Trophoblast cell (in vitro differentiated cells and primary cell): Measurements from ENCODE around the gene C11orf86.
"Not testable (repeated sequence)": the region's sequence is repeated elsewhere in the genome, so short reads cannot be mapped to it uniquely, and the experiment has no call there.

Source experiments
- DNase-seq, 2 donors: peaks; one replicate each; pipeline ENCODE4 v3.0.0-alpha.2; 2016
- H2AFZ ChIP-seq: 2 replicates; pipeline ENCODE4 v1.6.1; 2013; ENCODE audit warnings: low read length, moderate library complexity, mild to moderate bottlenecking; ENCODE audit not compliant: insufficient read depth, poor library complexity
- H2AK5ac ChIP-seq: 2 replicates; pipeline ENCODE4 v1.6.1; 2013; ENCODE audit warnings: mild to moderate bottlenecking, low read length
- H2BK120ac ChIP-seq: 2 replicates; pipeline ENCODE4 v1.6.1; 2013; ENCODE audit warnings: low read length, mild to moderate bottlenecking, moderate library complexity; ENCODE audit not compliant: insufficient read depth, poor library complexity
- H2BK12ac ChIP-seq: 2 replicates; pipeline ENCODE4 v1.6.1; 2013; ENCODE audit warnings: mild to moderate bottlenecking, low read length, moderate library complexity
- H2BK5ac ChIP-seq: 2 replicates; pipeline ENCODE4 v1.6.1; 2013; ENCODE audit warnings: low read length, low read depth, moderate library complexity, mild to moderate bottlenecking; ENCODE audit not compliant: poor library complexity
- H3K14ac ChIP-seq: 2 replicates; pipeline ENCODE4 v1.6.1; 2013; ENCODE audit warnings: mild to moderate bottlenecking, low read length
- H3K18ac ChIP-seq: 2 replicates; pipeline ENCODE4 v1.6.1; 2013; ENCODE audit warnings: mild to moderate bottlenecking, low read length
- H3K23ac ChIP-seq: 2 replicates; pipeline ENCODE4 v1.6.1; 2013; ENCODE audit warnings: low read length
- H3K27ac ChIP-seq: 2 replicates; pipeline ENCODE4 v1.5.1; 2013; ENCODE audit warnings: low read depth, mild to moderate bottlenecking, inconsistent platforms, low read length, moderate library complexity
- H3K27me3 ChIP-seq: 2 replicates; pipeline ENCODE4 v1.6.1; 2013; ENCODE audit warnings: inconsistent platforms, mild to moderate bottlenecking, low read length, moderate library complexity; ENCODE audit not compliant: insufficient read depth
- H3K36me3 ChIP-seq, 2 experiments: 1 replicate in 1 of 2; 2 replicates in 1 of 2; pipeline ENCODE4 v1.6.1; 2013; ENCODE audit warnings: low read length in 2 of 2, mild to moderate bottlenecking in 2 of 2, moderate library complexity in 1 of 2; ENCODE audit not compliant: insufficient read depth in 2 of 2, control insufficient read depth in 1 of 2
- H3K4ac ChIP-seq: 2 replicates; pipeline ENCODE4 v1.6.1; 2013; ENCODE audit warnings: low read depth, mild to moderate bottlenecking, low read length, moderate library complexity
- H3K4me1 ChIP-seq, 2 experiments: 1 replicate in 1 of 2; 2 replicates in 1 of 2; pipeline ENCODE4 v1.6.1; 2013; ENCODE audit warnings: low read length in 2 of 2, mild to moderate bottlenecking in 2 of 2, moderate library complexity in 1 of 2; ENCODE audit not compliant: insufficient read depth in 2 of 2, control insufficient read depth in 1 of 2
- H3K4me2 ChIP-seq: 2 replicates; pipeline ENCODE4 v1.6.1; 2013; ENCODE audit warnings: inconsistent platforms, mild to moderate bottlenecking, low read length, moderate library complexity
- H3K4me3 ChIP-seq: 2 replicates; pipeline ENCODE4 v1.5.1; 2013; ENCODE audit warnings: mild to moderate bottlenecking, low read depth, low read length, inconsistent platforms
- H3K79me1 ChIP-seq: one replicate; pipeline ENCODE4 v1.6.1; 2013; ENCODE audit warnings: low read length
- H3K79me2 ChIP-seq: 2 replicates; pipeline ENCODE4 v1.6.1; 2013; ENCODE audit warnings: low read length, mild to moderate bottlenecking; ENCODE audit not compliant: control insufficient read depth, insufficient read depth, poor library complexity
- H3K9ac ChIP-seq: 2 replicates; pipeline ENCODE4 v1.6.1; 2013; ENCODE audit warnings: mild to moderate bottlenecking, low read length
- H3K9me3 ChIP-seq: 2 replicates; pipeline ENCODE4 v1.6.1; 2013; ENCODE audit warnings: low read depth, mild to moderate bottlenecking, control low read depth, inconsistent platforms, low read length; ENCODE audit not compliant: insufficient read depth
- H4K12ac ChIP-seq: 2 replicates; pipeline ENCODE4 v1.6.1; 2013; ENCODE audit warnings: low read depth, mild to moderate bottlenecking, low read length, moderate library complexity
- H4K8ac ChIP-seq: 2 replicates; pipeline ENCODE4 v1.6.1; 2013; ENCODE audit warnings: low read depth, mild to moderate bottlenecking, low read length, moderate library complexity
- H4K91ac ChIP-seq: one replicate; pipeline ENCODE4 v1.6.1; 2013; ENCODE audit warnings: low read depth, mild to moderate bottlenecking, low read length, moderate library complexity
- WGBS: extraction: QIAGEN DNeasy Blood & Tissue Kit; methylation state at CpG from one replicate; pipeline ENCODE4 v1.1.7; 2013; ENCODE audit warnings: missing lambda C conversion rate; ENCODE audit not compliant: insufficient read length, insufficient coverage; ENCODE audit errors: extremely low coverage; 5-methylcytosine and 5-hydroxymethylcytosine counted together

Gene C11orf86

GRCh38 chr11:66961691-66962213 lies 13.4 kb upstream of the C11orf86 start:
- not testable (repeated sequence) for H2AK5ac ChIP-seq, H3K4me3 ChIP-seq, H2BK120ac ChIP-seq, H3K27ac ChIP-seq, H3K18ac ChIP-seq, H3K9me3 ChIP-seq, H3K4me2 ChIP-seq, DNase-seq, H4K8ac ChIP-seq, H4K91ac ChIP-seq, H4K12ac ChIP-seq, H2BK5ac ChIP-seq, H2BK12ac ChIP-seq, H3K36me3 ChIP-seq, H3K4ac ChIP-seq, H3K79me2 ChIP-seq, H3K4me1 ChIP-seq, H3K23ac ChIP-seq, H3K9ac ChIP-seq, H3K14ac ChIP-seq, H3K27me3 ChIP-seq, H3K79me1 ChIP-seq, H2AFZ ChIP-seq
- no CpG with 5 or more reads among the region's 5 CpGs for WGBS

- H4K12ac ChIP-seq = no peak overlapping the region
- WGBS = no CpG with 5 or more reads among the region's 2 CpGs
Measured at GRCh38 chr11:66962247-66962646, 12.9 kb upstream of the C11orf86 start.

GRCh38 chr11:66962801-66963200 lies 12.3 kb upstream of the C11orf86 start:
- WGBS = no CpG with 5 or more reads among the region's 5 CpGs
- Histone ChIP-seq H4K91ac (no peak overlapping the region), H2BK5ac (no peak overlapping the region), H3K79me1 (peaks cover 2% of the 10 kb centered on the region), H3K36me3 (no peaks in the 10 kb centered on the region), H2BK12ac (no peak overlapping the region), H3K79me2 (peaks cover 2% of the 10 kb centered on the region), H3K9me3 (peaks cover 3% of the 10 kb centered on the region), H2BK120ac (no peak overlapping the region), H3K27ac (no peak overlapping the region), H2AFZ (no peak overlapping the region), H4K8ac (no peak overlapping the region), H3K18ac (no peak overlapping the region), H3K27me3 (no peaks in the 10 kb centered on the region), H3K14ac (no peak overlapping the region), H3K4me3 (no peak overlapping the region), H3K4me2 (no peak overlapping the region), H3K23ac (no peak overlapping the region), H2AK5ac (no peak overlapping the region), H3K9ac (no peak overlapping the region), H4K12ac (no peak overlapping the region), H3K4ac (no peak overlapping the region), H3K4me1 (peaks cover 5% of the 10 kb centered on the region in 2 experiments)
- no peak for DNase-seq

More at GRCh38 chr11:66962247-66962646, 12.9 kb upstream of the C11orf86 start:
- no peak overlapping the region for H2AFZ ChIP-seq
- H3K9ac ChIP-seq = no peak overlapping the region
- no peak overlapping the region for H3K4me3 ChIP-seq
- H3K9me3 ChIP-seq = peaks cover 3% of the 10 kb centered on the region
- no peak overlapping the region for H2BK120ac ChIP-seq
- H3K4me1 ChIP-seq = peaks cover 5 to 8% of the 10 kb centered on the region in 2 experiments
- H3K27me3 ChIP-seq = no peaks in the 10 kb centered on the region
- H2BK12ac ChIP-seq = no peak overlapping the region
- no peak overlapping the region for H4K8ac ChIP-seq
- H3K36me3 ChIP-seq = no peaks in the 10 kb centered on the region
- H2AK5ac ChIP-seq = no peak overlapping the region
- no peak overlapping the region for H2BK5ac ChIP-seq
- peaks cover 2% of the 10 kb centered on the region for H3K79me1 ChIP-seq
- H3K23ac ChIP-seq = no peak overlapping the region
- no peak overlapping the region for H3K4ac ChIP-seq
- H3K79me2 ChIP-seq = peaks cover 2% of the 10 kb centered on the region
- DNase-seq = no peak
- no peak overlapping the region for H3K14ac ChIP-seq
- H3K27ac ChIP-seq = no peak overlapping the region
- no peak overlapping the region for H3K4me2 ChIP-seq
- no peak overlapping the region for H3K18ac ChIP-seq
- H4K91ac ChIP-seq = no peak overlapping the region

- no peaks in the 10 kb centered on the region for H3K36me3 ChIP-seq
- H3K79me1 ChIP-seq = no peaks in the 10 kb centered on the region
- no peak overlapping the region for H2AK5ac ChIP-seq
- no peak overlapping the region for H3K4me3 ChIP-seq
- H3K79me2 ChIP-seq = no peaks in the 10 kb centered on the region
- WGBS = no CpG with 5 or more reads among the region's 3 CpGs
- no peak overlapping the region for H3K14ac ChIP-seq
- H3K27ac ChIP-seq = no peak overlapping the region
- no peak overlapping the region for H2AFZ ChIP-seq
- no peak overlapping the region for H4K12ac ChIP-seq
- no peak overlapping the region for H3K18ac ChIP-seq
- no peak overlapping the region for H3K9ac ChIP-seq
- no peak overlapping the region for H3K4me2 ChIP-seq
- no peaks in the 10 kb centered on the region for H3K27me3 ChIP-seq
- no peaks in the 10 kb centered on the region for H3K4me1 ChIP-seq
- H3K23ac ChIP-seq = no peak overlapping the region
- peak overlapping the region; percentile 59 for H4K8ac ChIP-seq
- H2BK5ac ChIP-seq = no peak overlapping the region
- no peak overlapping the region for H4K91ac ChIP-seq
- no peak overlapping the region for H2BK12ac ChIP-seq
- no peak overlapping the region for H3K4ac ChIP-seq
- no peak overlapping the region for H2BK120ac ChIP-seq
- DNase-seq = no peak
- no peaks in the 10 kb centered on the region for H3K9me3 ChIP-seq
Measured at GRCh38 chr11:66964495-66964894, 10.6 kb upstream of the C11orf86 start.
